Astrocyte of the spinal cord (primary cell): ENCODE measurements around the gene ASAP3.

Experiments used
- DNase-seq: peaks from one replicate; pipeline ENCODE4 v3.0.0; 2011; ENCODE audit warnings: low read depth, low spot score
- H3K4me3 ChIP-seq: 2 replicates; pipeline ENCODE4 v1.5.1; 2011; ENCODE audit warnings: low read depth, mild to moderate bottlenecking, low read length, moderate library complexity
- CTCF ChIP-seq: IDR thresholded peaks from 2 replicates; pipeline ENCODE4 v1.5.1; 2012; ENCODE audit warnings: low read depth, mild to moderate bottlenecking, low read length, inconsistent platforms
- in situ Hi-C: cut with HindIII; loops from 2 replicates; pipeline ENCODE4 v1.10.0; 2017; ENCODE audit warnings: low sequenced_read_pairs

Gene ASAP3

GRCh38 chr1:23421343-23421742 lies 62.6 kb downstream of the ASAP3 start:
- DNase-seq = no peak
- no peak overlapping the region for H3K4me3 ChIP-seq
- TF ChIP-seq CTCF = no peak
- in situ Hi-C loops = no loop called here

- no peak overlapping the region for H3K4me3 ChIP-seq
- DNase-seq = no peak
- no peak for TF ChIP-seq CTCF
- in situ Hi-C loops = no loop called here
Observed at GRCh38 chr1:23420778-23421177, 63.2 kb downstream of the ASAP3 start.

GRCh38 chr1:23419180-23419579 lies 64.8 kb downstream of the ASAP3 start:
- TF ChIP-seq CTCF = no peak
- in situ Hi-C loops = no loop called here

GRCh38 chr1:23417570-23417969 lies 66.4 kb downstream of the ASAP3 start:
- in situ Hi-C loops = no loop called here
- TF ChIP-seq CTCF = no peak
- no peak overlapping the region for H3K4me3 ChIP-seq
- DNase-seq = no peak

More at GRCh38 chr1:23419180-23419579, 64.8 kb downstream of the ASAP3 start:
- no peak overlapping the region for H3K4me3 ChIP-seq
- no peak for DNase-seq

GRCh38 chr1:23416964-23417363 lies 67.0 kb downstream of the ASAP3 start:
- DNase-seq = no peak
- no peak overlapping the region for H3K4me3 ChIP-seq
- no peak for TF ChIP-seq CTCF
- in situ Hi-C loops = no loop called here

- TF ChIP-seq CTCF = no peak
- DNase-seq = no peak
- in situ Hi-C loops = no loop called here
- no peak overlapping the region for H3K4me3 ChIP-seq
Observed at GRCh38 chr1:23408797-23409290, 75.1 kb downstream of the ASAP3 start.
